ENCODE results near the gene SLC24A4. TPM values are rescaled to one million over a fixed set of nuclear protein-coding genes. Genes with fewer than 3 reads are reported as not detected.

The SLC24A4 gene
- total RNA-seq, 1 donor from 2014 or later: not detected

- Mint-ChIP-seq H3K9me3 (ENCODE audit: unreplicated experiment) (no peaks in the 10 kb centered on the region), H3K4me1 (ENCODE audit: unreplicated experiment) (peaks cover 35% of the 10 kb centered on the region), H3K27me3 (ENCODE audit: unreplicated experiment) (no peaks in the 10 kb centered on the region), H3K4me3 (ENCODE audit: unreplicated experiment) (peak overlapping the region; percentile 82), H3K27ac (ENCODE audit: unreplicated experiment) (no peak overlapping the region), H3K36me3 (ENCODE audit: unreplicated experiment) (peaks cover 3% of the 10 kb centered on the region)
- no peak for TF ChIP-seq CTCF (IDR thresholded peaks at IDR 0.05)
- no peak for DNase-seq (ENCODE audit: extremely low spot score, unreplicated experiment)
These were observed 192.8 kb downstream of the SLC24A4 start for GRCh38 chr14:92515546-92516343.

GRCh38 chr14:92516344-92516965 lies 193.5 kb downstream of the SLC24A4 start:
- DNase-seq (ENCODE audit: extremely low spot score, unreplicated experiment): no peak
- Mint-ChIP-seq H3K4me1 (ENCODE audit: unreplicated experiment) (peaks cover 28% of the 10 kb centered on the region), H3K27me3 (ENCODE audit: unreplicated experiment) (no peaks in the 10 kb centered on the region), H3K4me3 (ENCODE audit: unreplicated experiment) (no peak overlapping the region), H3K36me3 (ENCODE audit: unreplicated experiment) (peaks cover 3% of the 10 kb centered on the region), H3K9me3 (ENCODE audit: unreplicated experiment) (no peaks in the 10 kb centered on the region), H3K27ac (ENCODE audit: unreplicated experiment) (no peak overlapping the region)
- TF ChIP-seq CTCF (IDR thresholded peaks at IDR 0.05): no peak

- TF ChIP-seq CTCF (IDR thresholded peaks at IDR 0.05): no peak
- H3K4me1 Mint-ChIP-seq (ENCODE audit: unreplicated experiment): peaks cover 22% of the 10 kb centered on the region
- no peaks in the 10 kb centered on the region for H3K27me3 Mint-ChIP-seq (ENCODE audit: unreplicated experiment)
- no peak overlapping the region for H3K27ac Mint-ChIP-seq (ENCODE audit: unreplicated experiment)
- DNase-seq (ENCODE audit: extremely low spot score, unreplicated experiment): no peak
- H3K4me3 Mint-ChIP-seq (ENCODE audit: unreplicated experiment): no peak overlapping the region
- H3K36me3 Mint-ChIP-seq (ENCODE audit: unreplicated experiment): peaks cover 3% of the 10 kb centered on the region
- no peaks in the 10 kb centered on the region for H3K9me3 Mint-ChIP-seq (ENCODE audit: unreplicated experiment)
These were observed 194.1 kb downstream of the SLC24A4 start for GRCh38 chr14:92516966-92517506.

- Mint-ChIP-seq H3K27me3 (ENCODE audit: unreplicated experiment) (no peaks in the 10 kb centered on the region), H3K4me3 (ENCODE audit: unreplicated experiment) (no peak overlapping the region), H3K4me1 (ENCODE audit: unreplicated experiment) (peaks cover 16% of the 10 kb centered on the region), H3K36me3 (ENCODE audit: unreplicated experiment) (peaks cover 3% of the 10 kb centered on the region), H3K27ac (ENCODE audit: unreplicated experiment) (no peak overlapping the region), H3K9me3 (ENCODE audit: unreplicated experiment) (no peaks in the 10 kb centered on the region)
- no peak for TF ChIP-seq CTCF (IDR thresholded peaks at IDR 0.05)
- DNase-seq (ENCODE audit: extremely low spot score, unreplicated experiment): no peak
These were observed 194.8 kb downstream of the SLC24A4 start for GRCh38 chr14:92517761-92518160.
